NCI-H526 (cell line): ENCODE measurements around the gene EIF3D.

Source experiments
- DNase-seq, 2 experiments: peaks; one replicate each; lab custom pipeline; 2025; lab: John Stamatoyannopoulos, UW

EIF3D gene, protein sequence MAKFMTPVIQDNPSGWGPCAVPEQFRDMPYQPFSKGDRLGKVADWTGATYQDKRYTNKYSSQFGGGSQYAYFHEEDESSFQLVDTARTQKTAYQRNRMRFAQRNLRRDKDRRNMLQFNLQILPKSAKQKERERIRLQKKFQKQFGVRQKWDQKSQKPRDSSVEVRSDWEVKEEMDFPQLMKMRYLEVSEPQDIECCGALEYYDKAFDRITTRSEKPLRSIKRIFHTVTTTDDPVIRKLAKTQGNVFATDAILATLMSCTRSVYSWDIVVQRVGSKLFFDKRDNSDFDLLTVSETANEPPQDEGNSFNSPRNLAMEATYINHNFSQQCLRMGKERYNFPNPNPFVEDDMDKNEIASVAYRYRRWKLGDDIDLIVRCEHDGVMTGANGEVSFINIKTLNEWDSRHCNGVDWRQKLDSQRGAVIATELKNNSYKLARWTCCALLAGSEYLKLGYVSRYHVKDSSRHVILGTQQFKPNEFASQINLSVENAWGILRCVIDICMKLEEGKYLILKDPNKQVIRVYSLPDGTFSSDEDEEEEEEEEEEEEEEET

DNA sequence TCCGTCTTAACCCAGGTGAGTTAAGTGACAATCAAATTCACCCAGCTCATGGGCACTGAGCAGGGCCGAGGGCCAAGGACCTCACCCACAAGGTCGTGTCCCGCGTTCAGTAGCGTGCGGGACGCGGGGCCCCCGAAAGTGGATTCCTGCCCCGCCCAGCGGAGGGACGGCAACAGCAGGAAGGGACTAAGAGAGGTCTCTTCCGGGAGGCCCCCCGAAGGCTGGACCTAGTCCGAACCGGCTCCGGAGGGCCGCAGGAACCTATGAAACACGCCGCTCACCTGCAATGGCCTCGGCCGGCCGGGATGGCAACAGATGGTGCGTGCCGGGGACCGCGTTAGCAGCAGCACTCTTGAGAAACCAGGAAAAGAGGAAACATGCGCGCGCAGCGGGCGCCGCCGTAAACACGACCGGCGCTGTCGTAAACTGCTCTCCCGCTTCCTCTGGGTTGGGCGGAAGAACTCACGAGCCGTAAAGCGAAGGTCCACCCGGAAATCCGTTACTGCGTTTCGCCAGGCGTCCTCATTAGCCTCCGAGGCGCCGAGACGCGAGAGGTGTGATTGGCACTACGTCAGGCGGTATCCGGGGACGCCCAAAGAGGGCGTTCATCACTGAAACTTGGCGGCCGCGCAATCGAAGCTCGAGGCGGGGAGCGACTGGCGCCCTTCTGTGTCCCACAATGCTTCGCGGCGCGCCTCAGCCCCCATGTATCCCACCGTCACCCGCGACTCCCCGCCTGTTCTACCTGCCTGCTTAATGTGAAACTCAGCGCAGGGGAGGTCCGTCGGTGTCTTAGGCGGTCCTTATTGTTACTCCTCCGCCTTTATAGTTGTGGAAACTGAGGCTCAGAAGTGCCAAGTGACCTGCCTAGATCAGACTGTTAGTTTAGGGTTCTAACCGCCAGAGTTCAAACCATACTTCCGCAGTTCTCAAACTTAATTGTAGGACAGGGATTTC, at the start of gene EIF3D:
EIF3D (minus strand) TSS at position 372 of the 957 bp plus-strand sequence. CDS start 3,045 bp downstream, outside the sequence.
- peak; percentile 97 to 98 for DNase-seq

DNA sequence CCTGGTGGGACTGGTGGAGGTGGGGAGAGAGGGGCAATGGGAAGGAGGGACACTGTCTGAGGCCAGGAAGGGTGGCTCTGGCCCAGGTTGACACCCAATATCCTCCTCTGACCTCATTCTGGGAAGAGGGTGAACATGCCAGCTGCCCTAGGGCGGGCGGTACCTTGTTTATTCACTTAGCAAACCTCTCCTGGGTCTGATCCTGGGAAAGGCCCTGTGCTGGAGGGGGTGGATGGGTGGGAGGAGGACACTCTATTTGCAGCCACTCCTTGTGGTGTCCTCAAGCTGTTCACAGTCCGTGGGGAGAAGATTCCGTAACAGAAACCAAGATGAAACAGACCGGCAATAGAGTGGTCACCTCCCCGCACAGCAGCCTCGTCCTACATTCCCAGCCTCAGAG, 49.7 kb upstream of the EIF3D start:
- DNase-seq = no peak

DNA sequence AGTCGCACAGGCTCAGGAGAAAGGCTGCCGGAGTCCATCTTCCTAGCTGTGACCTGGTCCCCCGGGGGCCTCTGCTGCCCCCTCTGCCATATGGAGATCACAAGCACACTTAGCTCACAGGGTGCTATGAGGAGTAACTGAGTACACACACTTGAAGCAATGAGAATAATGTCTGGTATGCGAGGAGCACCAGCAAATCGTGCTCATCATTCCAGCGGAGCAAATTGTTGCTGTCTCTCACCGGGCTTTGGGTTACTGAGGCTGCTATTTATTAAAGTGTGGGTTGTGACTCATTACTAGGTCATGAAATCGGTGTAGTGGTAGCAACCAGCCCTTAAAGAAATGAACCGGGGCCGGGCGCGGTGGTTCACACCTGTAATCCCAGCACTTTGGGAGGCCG, 48.1 kb upstream of the EIF3D start:
- DNase-seq = no peak

DNA sequence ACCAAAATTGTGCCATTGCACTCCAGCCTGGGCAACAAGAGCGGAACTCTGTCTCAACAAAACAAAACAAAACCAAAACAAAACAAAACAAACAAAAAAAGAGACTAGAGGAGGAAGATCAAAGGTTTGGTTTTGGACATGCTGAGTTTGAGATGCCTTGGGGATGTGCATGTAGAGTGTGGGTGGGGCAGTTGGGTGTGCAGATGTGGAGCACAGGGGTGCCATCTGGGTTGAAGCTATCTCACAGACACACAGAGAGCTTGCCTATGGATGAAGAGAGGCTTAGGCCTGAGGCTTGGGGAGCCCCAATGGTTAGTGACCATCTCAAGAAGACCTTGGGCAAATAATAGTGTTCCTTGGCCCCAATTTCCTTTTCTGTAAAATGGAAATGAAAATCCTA, 45.8 kb upstream of the EIF3D start:
- DNase-seq = no peak

DNA sequence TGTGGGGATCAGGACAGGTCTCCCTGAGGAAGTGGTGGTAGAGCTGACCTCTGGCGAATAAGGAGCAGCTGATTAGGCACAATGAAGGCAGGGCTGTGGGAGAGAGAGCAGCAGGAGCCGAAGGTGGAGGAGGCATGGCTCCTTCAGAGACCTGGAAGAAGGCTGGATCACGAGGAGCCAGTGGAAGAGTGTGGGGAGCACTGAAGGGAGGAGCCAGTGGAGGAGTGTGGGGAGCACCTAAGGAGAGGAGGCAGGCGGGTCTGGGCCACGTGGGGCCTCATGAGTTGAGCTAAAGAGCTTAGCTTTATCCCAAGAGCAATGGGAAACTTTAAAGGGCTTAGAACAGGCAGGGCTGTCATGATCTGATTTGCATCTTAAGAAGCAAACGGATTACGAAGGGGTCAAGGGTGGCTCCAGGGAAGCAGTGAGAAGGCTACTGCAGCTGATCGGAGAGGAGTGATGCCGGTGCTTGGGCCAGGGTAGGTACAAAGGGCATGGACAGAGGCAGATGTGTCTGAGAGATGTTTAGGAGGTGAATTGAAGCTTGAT, 44.9 kb upstream of the EIF3D start:
- DNase-seq = no peak

DNA sequence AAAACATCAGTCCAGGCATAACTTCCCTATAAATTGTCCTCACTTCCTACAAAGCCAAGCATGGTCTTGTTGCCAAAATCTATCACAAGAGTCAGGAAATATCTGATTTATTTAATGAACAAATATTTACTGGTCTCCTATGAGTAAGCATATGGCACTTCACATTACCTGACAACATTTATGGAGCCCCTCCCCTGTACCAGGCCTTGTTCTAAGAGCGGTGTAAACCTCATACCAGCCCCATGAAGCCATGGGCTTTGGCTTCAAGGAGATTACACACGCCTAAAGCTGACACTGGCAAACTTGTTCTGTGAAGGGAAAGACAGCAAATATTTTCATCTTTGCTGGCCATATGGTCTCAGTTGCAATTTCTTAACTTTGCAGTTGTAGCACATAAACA, 43.0 kb upstream of the EIF3D start:
- DNase-seq = no peak

DNA sequence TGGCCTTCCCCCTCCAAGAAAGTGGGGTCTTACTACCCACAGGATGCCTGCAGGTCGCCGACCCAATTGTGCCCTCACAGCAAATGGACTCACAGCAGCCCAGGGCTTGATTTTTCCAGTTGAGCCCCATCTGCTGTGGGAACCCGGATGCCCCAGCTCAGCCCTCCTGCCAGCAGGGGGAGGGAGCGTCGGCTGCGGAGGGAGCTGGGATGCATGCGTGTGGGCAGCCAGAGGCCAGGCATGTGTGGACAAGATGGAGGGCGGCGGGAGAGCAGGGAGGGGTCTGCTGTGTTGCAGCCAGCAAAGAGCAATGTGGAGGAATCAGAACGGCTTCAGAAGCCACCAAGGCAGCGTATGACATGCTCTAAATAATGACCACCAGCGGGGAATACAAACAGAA, 41.0 kb upstream of the EIF3D start:
- DNase-seq = peak in 1 of 2 experiments; percentile 27

DNA sequence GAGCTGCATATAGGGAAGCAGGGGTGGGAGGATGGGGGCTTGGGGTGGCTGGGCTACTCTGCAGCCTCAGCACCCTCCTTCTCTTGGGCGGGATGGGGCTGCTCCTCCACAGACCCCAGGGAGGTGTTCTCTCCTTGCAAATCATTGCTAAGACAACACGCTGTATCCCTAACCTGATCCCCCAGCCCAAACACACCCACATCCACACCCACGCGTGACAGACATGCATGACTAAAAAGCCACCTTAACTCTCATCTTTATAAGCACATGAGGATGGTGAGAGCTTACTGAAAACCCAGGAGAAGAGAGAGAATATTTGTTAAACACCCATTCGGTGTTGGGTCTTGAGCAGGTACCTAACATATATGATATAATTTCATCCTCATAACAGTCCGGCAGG, 39.9 kb upstream of the EIF3D start:
- DNase-seq = no peak

DNA sequence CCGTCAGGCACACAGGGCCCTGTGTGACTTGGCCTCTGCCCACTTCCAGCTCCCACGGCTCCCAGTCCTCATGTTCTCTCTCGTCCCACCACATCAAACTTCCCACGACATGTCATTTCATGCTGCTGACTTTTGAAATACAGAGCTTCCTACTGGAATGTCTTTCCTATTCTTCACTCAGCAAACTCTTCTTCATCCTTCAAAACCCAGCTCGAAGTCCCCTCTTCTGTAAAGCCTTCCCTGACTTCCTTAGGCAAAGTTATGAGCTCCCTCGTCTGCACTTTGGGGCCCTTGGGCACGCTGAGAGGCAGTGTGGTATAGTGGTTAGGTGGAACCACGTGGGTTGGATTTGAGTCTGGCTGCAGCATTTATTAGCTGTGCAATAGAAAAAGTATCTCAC, 37.8 kb upstream of the EIF3D start:
- no peak for DNase-seq

DNA sequence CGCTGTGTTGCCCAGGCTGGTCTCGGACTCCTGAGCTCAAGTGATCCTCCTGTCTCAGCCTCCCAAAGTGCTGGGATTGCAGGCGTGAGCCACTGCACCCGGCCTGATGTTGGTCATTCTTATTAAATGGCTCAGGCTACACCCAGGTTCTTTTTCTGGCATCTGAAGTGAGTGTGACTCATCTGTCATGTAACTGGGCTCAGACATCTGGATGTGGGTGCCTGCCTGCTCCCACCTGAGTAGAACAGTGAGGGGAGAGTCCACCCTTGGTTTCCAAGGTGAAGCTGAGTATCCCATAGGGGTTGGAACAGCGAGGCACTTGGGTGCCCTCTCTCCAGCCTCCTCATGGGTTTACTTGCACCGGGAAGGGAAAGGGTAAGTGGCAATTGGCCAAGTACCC, 36.7 kb upstream of the EIF3D start:
- DNase-seq = no peak

DNA sequence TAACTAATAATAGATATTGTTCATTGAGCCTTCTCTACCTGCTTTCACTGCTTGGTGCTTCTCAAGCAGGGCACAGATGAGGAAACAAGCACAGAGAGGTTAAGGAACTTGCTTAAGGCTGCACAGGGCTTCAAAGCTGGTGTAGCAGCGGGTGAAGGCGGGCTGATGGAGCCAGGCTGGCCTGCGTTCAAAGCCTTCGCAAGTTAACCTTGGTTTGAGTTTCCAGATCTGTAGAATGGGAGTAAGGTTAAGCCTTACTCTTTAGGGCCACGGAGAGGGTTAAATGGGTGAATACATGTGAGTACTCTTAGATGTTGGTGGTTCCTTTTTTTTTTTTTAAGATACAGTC, 36.2 kb upstream of the EIF3D start:
- DNase-seq = no peak

DNA sequence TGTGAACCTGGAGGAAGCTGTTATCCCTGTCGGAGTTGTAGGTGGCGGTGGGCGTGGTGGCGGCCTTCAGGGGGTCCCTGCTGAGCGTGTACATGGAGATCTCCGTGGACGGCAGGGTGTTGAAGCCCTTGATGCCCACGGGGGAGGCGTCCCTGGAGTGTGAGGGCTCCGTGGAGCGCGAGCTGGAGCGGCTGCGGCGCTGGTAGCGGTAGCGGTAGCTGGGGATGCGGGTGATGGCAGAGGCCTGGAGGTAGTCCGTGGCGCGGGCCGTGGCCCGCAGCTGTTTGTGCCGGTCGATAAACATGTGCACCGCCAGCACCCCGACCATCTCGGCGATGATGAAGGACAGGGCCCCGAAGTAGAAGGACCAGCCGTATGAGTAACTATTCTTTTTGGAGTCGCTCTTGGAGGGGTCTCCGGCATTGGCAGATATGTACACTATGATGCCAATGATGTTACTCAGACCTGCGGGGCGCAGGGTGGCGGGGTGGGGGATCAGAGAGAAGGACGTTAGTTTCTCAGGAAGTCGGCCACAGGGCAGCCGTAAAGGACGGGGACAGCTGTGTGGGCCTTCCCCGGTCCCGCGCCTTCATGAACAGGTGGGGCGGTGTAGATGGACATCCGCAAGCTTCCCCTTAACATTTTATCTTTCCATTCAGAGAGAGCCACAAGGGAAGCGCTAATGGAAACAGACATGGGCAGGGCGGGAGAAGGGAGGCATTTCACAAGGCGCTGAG, 35.6 kb upstream of the EIF3D start:
- DNase-seq = no peak

DNA sequence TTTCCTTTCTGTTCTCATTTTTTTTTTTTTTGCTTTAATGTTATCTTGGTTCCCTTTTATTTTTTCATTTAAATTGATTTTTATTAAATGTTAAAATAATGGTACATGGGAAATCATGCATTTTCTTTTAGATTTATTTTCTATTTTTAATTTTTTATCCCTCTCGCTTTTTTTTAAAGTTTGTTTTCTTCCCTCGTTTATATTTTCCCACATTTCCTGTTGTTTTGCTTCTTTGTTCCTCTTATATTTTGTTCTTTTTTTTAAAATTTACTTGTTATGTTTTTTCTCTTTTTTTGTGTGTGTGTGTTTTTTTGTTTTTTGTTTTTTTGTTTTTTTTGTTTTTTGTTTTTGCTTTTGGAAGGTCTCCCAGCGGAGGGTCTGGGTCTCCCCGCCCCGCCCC, 34.9 kb upstream of the EIF3D start:
- DNase-seq = no peak

DNA sequence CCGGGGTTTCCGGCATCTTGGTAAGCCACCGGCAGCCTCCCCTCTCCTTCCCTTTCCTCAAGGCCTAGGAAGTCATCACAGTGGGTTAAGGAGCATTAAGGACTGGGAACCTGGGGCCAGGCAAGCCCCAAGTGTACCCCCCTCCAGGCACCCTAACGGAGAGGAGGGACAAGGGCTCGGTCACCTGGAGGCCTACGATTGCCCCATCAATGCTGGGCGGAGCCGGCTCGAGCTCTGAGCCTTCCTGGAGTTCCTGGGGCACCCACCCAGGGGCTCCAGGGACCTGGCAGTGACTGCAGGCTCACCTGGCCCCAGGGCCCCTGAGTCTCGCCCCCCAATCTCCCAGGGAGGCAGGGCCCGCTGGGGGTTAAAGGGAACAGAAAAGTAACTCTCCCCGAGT, 34.5 kb upstream of the EIF3D start:
- DNase-seq = no peak

DNA sequence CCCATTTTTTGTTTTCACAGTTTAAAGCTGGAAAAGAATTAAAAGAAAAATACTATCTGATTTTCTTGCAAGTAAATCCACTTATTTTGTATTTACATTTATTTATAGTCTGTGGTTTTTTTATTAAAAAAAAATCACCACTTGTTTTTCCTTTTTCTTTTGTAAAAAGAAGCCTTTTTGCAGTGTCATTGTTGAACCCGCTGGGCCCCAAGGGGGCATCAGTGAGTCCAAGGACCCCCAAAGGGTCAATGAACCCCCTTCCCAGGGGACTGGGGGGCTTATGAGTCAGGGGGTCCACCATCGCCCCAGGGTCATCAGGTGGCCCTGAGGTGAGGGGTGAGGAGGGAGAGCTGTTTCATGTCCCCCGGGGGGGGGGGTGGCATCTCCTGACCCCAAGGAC, 34.0 kb upstream of the EIF3D start:
- no peak for DNase-seq

DNA sequence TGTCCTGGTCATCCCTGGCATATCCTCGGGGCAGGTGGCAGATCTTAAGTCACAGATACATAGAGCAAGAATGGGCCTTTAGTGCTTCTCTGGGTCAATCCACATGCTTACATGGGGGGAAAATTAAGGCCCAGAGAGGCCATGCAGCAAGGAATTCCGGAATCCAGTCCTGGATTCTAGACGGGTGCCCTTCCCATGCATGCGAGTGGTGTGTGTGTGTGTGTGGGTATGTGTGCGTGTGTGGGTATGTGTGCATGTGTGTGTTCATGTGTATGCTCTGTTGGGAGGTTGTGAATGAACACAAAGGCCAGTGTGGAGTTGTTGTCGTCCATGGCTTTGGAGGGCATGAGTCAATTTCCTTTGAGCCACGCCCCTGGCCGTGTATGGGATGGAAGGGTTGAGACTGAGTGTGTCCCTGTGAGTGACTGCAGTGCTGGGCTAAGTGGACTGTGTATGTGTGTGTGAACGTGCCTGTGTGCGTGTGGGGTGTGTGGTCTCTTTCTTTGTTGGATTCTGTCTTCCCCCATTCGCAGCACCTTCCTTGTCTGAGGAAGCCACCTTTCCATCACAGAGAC, 33.4 kb upstream of the EIF3D start:
- DNase-seq = no peak

DNA sequence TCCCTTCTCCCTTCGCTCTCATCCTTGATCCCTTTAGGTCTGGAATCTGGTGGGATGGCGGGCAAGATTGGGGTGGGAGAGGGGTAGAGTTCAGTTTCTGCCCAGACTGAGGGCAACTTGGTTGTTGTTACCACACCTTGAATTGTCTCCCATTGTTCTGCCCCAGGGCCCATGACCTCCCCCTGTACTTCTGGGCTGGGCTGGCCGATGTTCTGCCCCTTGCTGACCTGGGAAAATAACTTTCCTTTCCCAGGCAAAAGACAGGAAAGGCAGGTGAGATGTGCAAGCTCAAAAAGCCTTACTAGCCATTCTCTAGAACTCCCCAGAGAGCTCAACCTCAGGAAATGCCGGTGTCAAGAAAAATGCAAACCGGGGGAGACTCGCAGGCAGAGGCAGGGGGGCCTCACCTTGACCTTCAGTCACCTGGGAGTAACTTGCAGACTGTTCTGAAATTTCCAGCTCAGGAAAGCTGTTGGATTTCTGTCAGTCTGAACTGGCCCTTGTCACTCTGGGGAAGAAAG, 32.4 kb upstream of the EIF3D start:
- no peak for DNase-seq

DNA sequence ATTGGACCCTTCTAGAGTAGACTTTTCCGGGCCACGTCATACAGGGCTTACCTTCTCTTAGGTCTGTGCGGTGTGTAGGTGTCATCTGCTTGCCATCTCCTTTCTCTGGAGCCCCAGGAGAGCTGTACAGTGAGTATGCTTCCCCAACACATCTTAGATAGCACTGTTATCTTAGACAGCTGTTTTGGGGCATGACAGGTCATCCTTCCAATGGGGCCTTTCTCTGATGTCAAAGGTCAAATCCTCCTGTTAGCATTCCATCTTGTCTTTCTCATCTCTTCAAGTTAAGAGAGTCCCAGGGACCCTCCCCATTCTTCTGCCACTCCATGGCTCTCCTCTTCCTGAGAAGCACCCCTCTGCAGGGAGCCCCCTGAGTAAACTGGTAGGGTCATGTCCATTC, 31.0 kb upstream of the EIF3D start:
- no peak for DNase-seq

DNA sequence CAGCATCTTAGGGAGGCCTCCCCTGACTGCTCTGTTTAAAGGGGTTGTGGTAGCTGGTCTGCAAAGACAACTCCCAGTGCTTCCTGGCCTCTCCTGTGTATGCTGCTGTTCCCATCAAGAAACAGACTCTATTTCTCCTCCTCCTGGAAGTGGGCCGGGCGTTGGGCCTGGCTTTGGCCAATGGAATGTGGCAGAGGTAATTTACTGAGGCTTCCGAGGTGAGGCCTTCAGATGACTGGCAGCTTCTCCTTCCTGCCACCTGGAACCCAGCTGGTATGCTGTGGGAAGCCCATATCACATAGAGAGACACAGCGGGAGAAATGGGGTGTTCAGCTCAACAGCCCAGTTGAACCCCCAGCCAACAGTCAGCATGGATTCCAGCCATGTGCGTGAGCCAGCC, 25.1 kb upstream of the EIF3D start:
- DNase-seq = no peak

DNA sequence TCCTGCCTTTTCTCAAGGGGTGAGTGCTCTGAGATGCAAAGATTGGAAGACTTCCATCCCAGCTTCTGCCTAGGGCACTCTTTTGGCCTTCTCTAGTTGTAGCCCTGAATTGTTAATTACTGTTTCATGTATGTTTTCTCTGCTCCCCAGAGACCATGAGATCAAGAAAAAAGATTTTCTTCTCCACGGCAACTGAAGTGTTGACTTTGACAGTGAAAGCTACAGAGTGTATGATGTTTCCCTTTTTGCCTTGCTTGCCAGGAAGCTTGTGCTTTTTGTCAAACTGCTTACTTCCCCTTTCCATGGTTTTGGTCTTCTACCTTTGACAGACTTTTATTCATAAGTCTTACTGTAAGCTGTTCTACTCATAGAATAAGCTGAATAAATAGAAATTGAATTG, 23.3 kb upstream of the EIF3D start:
- DNase-seq = no peak
